GM23248 (cell line): ENCODE measurements around the gene ZNF865.

Source experiments
- EZH2 ChIP-seq: fragments of 200-600 bp; sonication (generic); IDR thresholded peaks from 2 replicates; pipeline ENCODE4 v1.6.1; 2018; ENCODE audit warnings: antibody characterized with exemption, mild to moderate bottlenecking; ENCODE audit not compliant: insufficient read depth, poor library complexity, severe bottlenecking
- EZH2phosphoT487 ChIP-seq: fragments of 200-600 bp; sonication (generic); IDR thresholded peaks from 2 replicates; pipeline ENCODE4 v1.6.1; 2018; ENCODE audit warnings: antibody characterized with exemption, moderate library complexity, mild to moderate bottlenecking, low read depth; ENCODE audit not compliant: insufficient read depth

- TF ChIP-seq EZH2 = no peak
- TF ChIP-seq EZH2phosphoT487 = no peak
Measured at GRCh38 chr19:55591555-55591954, 13.9 kb upstream of the ZNF865 start.
